Endodermal cell (in vitro differentiated cells): Measurements from ENCODE around the gene AUNIP. TPM values are rescaled to one million over a fixed set of nuclear protein-coding genes. Genes with fewer than 3 reads are reported as not detected.

ENCODE experiments used
- DNase-seq: peaks from one replicate; pipeline ENCODE4 v3.0.0-alpha.2; 2017
- H3K27ac ChIP-seq: 2 replicates; pipeline ENCODE4 v1.5.1; 2013; ENCODE audit warnings: mild to moderate bottlenecking, low read depth, low read length, moderate library complexity
- H3K27me3 ChIP-seq: 2 replicates; pipeline ENCODE4 v1.6.1; 2013; ENCODE audit warnings: mild to moderate bottlenecking, low read length, moderate library complexity; ENCODE audit not compliant: insufficient read depth, control insufficient read depth, poor library complexity, severe bottlenecking
- H3K36me3 ChIP-seq: 2 replicates; pipeline ENCODE4 v1.7.0; 2013; ENCODE audit warnings: mild to moderate bottlenecking, low read length, moderate library complexity; ENCODE audit not compliant: control insufficient read depth, insufficient read depth
- H3K4me1 ChIP-seq: one replicate; pipeline ENCODE4 v1.7.0; 2013; ENCODE audit warnings: low read length; ENCODE audit not compliant: control insufficient read depth, insufficient read depth
- H3K4me3 ChIP-seq: 2 replicates; pipeline ENCODE4 v1.5.1; 2013; ENCODE audit warnings: mild to moderate bottlenecking, low read length, moderate library complexity
- H3K9ac ChIP-seq: 2 replicates; pipeline ENCODE4 v1.6.1; 2013; ENCODE audit warnings: mild to moderate bottlenecking, low read length, moderate library complexity; ENCODE audit not compliant: poor library complexity, severe bottlenecking; ENCODE audit errors: extremely low read depth
- H3K9me3 ChIP-seq: 2 replicates; pipeline ENCODE4 v1.6.1; 2013; ENCODE audit warnings: mild to moderate bottlenecking, low read length, moderate library complexity; ENCODE audit not compliant: control insufficient read depth
- H3K27ac Mint-ChIP-seq: 2 replicates; pipeline ENCODE4 v1.8.0; 2020; ENCODE audit warnings: mixed read lengths
- H3K27me3 Mint-ChIP-seq: 2 replicates; pipeline ENCODE4 v1.8.0; 2021; ENCODE audit warnings: mild to moderate bottlenecking, mixed read lengths; ENCODE audit not compliant: insufficient read depth
- H3K36me3 Mint-ChIP-seq: 2 replicates; pipeline ENCODE4 v1.8.0; 2020; ENCODE audit warnings: low read depth, mixed read lengths
- H3K4me1 Mint-ChIP-seq: 2 replicates; pipeline ENCODE4 v1.8.0; 2020; ENCODE audit warnings: mixed read lengths
- H3K4me3 Mint-ChIP-seq: 2 replicates; pipeline ENCODE4 v1.8.0; 2020; ENCODE audit warnings: mild to moderate bottlenecking, moderate library complexity, mixed read lengths
- H3K9me3 Mint-ChIP-seq: 2 replicates; pipeline ENCODE4 v1.8.0; 2020; ENCODE audit warnings: mild to moderate bottlenecking, mixed read lengths
- CTCF ChIP-seq: fragments of 200-600 bp; sonication (generic); conservative IDR thresholded peaks from 2 replicates; pipeline ENCODE4 v1.5.0; 2021; ENCODE audit warnings: antibody characterized with exemption, mild to moderate bottlenecking
- WGBS, 2 experiments: methylation state at CpG; one replicate each; pipeline versions ENCODE4 v1.1.5 to v1.1.7; 2013; ENCODE audit warnings: missing lambda C conversion rate in 2 of 2, mixed read lengths in 1 of 2; ENCODE audit not compliant: insufficient coverage in 1 of 2, insufficient read length in 1 of 2; 5-methylcytosine and 5-hydroxymethylcytosine counted together
- total RNA-seq, 2 donors: library from RNA; stranded (reverse); fragmentation: NEBNext Ultra II Directional in 1 of 2; extraction: Animal tissue kit (Norgen Biotek cat#: 25700) in 1 of 2; gene quantifications; 2 replicates in 1 of 2; 3 replicates in 1 of 2; pipeline ENCODE4 v1.2.1, GENCODE V29; 2021

Gene AUNIP
- total RNA-seq, 2 donors from 2014 or later: 14.3 to 19.5 TPM

DNA sequence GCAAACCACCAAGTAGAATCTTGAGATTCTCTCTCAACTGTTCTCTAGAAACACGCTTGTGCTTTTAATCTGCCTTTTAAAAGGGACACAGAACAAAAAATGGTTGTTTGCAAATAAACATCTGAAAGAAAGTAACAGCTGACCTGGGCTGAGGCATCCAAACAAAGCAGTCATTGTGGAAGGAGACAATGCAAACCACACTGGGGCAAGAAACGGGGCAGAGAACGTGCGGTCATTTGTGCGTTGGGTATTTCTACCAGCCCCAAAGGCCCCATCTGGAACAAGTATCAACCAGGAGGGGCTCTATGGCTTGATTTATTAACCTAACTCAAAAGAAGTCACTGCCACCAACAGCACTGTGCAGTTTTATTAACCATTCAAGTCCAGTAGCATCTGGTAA is 41.0 kb upstream of the AUNIP start:
- Mint-ChIP-seq H3K4me3 (no peak overlapping the region), H3K9me3 (no peaks in the 10 kb centered on the region), H3K4me1 (peaks cover 29% of the 10 kb centered on the region), H3K27me3 (no peaks in the 10 kb centered on the region), H3K27ac (no peak overlapping the region), H3K36me3 (peaks cover 70% of the 10 kb centered on the region)
- H3K27ac ChIP-seq: no peak overlapping the region
- H3K4me1 ChIP-seq: peaks cover 7% of the 10 kb centered on the region
- no peak for DNase-seq
- no peaks in the 10 kb centered on the region for H3K9me3 ChIP-seq
- no peaks in the 10 kb centered on the region for H3K27me3 ChIP-seq
- TF ChIP-seq CTCF: no peak
- no peak overlapping the region for H3K4me3 ChIP-seq
- H3K9ac ChIP-seq: no peak overlapping the region
- peaks cover 75% of the 10 kb centered on the region for H3K36me3 ChIP-seq
- 97% methylated on average over 4 to 5 of the region's 5 CpGs for WGBS, 2 experiments

- no peaks in the 10 kb centered on the region for H3K27me3 Mint-ChIP-seq
- no peaks in the 10 kb centered on the region for H3K9me3 Mint-ChIP-seq
- TF ChIP-seq CTCF: no peak
- H3K36me3 ChIP-seq: peaks cover 75% of the 10 kb centered on the region
- DNase-seq: no peak
- no peaks in the 10 kb centered on the region for H3K9me3 ChIP-seq
- peaks cover 29% of the 10 kb centered on the region for H3K4me1 Mint-ChIP-seq
- no peak overlapping the region for H3K4me3 Mint-ChIP-seq
- no peak overlapping the region for H3K4me3 ChIP-seq
- no peaks in the 10 kb centered on the region for H3K27me3 ChIP-seq
- peaks cover 71% of the 10 kb centered on the region for H3K36me3 Mint-ChIP-seq
- no peak overlapping the region for H3K27ac Mint-ChIP-seq
- peaks cover 7% of the 10 kb centered on the region for H3K4me1 ChIP-seq
- WGBS, 2 experiments: 97% methylated on average over 6 of the region's 6 CpGs
- no peak overlapping the region for H3K27ac ChIP-seq
- no peak overlapping the region for H3K9ac ChIP-seq
These were observed 40.5 kb upstream of the AUNIP start for GRCh38 chr1:25899792-25900191.

DNA sequence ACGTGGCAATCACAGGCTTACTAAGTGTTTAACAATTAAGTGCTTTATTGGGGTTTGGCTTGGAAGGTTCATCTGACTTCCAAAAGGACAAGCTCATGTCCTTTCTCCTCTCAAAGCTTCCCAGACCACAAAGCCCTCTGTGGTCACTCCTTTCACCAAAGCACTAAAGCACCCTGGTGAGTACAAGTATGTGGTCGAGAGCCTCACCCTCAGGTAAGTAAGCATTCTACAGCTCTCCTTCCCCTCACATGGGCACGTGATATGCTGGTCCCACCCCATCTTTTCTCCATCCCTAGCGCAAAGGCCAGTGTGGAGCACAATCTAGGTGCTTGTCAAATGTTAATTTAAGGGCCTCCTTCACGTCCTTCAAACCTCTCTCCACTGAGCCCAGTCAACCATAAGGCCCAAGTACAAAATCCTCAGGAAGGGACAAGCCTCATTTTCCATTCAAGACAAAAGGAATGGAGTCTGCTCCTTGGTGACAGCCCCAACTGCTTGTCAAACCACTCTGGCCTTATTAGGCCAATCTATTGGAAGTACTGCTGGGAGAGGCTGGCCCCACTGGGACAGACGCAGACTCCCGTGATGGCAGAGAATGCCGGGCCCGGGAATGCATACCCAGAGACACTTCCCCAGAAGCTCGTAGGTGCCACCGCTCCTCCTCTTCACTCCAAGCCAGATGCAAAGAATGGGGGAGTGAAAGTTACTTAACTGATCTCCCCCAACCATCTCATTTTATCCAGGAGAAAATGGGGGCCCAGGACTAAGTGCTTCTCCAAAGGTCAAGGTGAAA is 39.2 kb upstream of the AUNIP start:
- no peaks in the 10 kb centered on the region for H3K27me3 Mint-ChIP-seq
- H3K9me3 Mint-ChIP-seq: no peaks in the 10 kb centered on the region
- TF ChIP-seq CTCF: no peak
- no peak for DNase-seq
- peaks cover 65% of the 10 kb centered on the region for H3K36me3 Mint-ChIP-seq
- peak overlapping the region; percentile 77 for H3K27ac Mint-ChIP-seq
- no peak overlapping the region for H3K4me3 ChIP-seq
- H3K27ac ChIP-seq: no peak overlapping the region
- H3K4me1 Mint-ChIP-seq: peaks cover 17% of the 10 kb centered on the region
- peaks cover 7% of the 10 kb centered on the region for H3K4me1 ChIP-seq
- no peaks in the 10 kb centered on the region for H3K9me3 ChIP-seq
- H3K9ac ChIP-seq: no peak overlapping the region
- no peak overlapping the region for H3K4me3 Mint-ChIP-seq
- peaks cover 66% of the 10 kb centered on the region for H3K36me3 ChIP-seq
- 93 to 95% methylated on average over 6 to 11 of the region's 11 CpGs for WGBS, 2 experiments
- no peaks in the 10 kb centered on the region for H3K27me3 ChIP-seq
